ENCODE measurements around the gene RWDD2A.

DNA sequence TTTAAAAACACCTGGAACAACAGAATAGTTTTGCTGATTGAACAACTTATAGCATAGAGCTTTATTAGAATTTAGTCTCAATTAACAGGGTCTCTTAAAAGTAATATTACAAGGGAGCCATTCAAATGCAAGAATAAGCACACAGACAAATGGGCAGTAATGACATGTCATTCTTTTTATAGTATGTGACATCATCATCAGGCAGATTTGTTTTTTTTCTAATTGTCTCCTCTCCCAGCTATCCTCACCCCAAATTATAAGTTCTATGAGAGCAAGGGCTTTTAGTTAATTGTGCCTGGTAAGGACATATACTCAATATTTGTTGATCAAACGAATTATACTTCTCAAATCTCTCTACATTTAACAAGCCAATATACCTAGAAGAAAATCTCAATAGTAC is 11.0 kb upstream of the RWDD2A start:
- TF ChIP-seq CTCF (IDR thresholded peaks at IDR 0.05) (no peak), POLR2A (IDR thresholded peaks at IDR 0.05) (no peak)

Measured in body of pancreas (tissue), 4 donors.